Right renal cortex interstitium (tissue), 3 donors: Measurements from ENCODE around the gene ZNF208. TPM values are rescaled to one million over a fixed set of nuclear protein-coding genes. Genes with fewer than 3 reads are reported as not detected.
"Not testable (repeated sequence)": the region's sequence is repeated elsewhere in the genome, so short reads cannot be mapped to it uniquely, and the experiment has no call there.

Source experiments
- DNase-seq, 3 donors: peaks; one replicate each; pipeline ENCODE4 v3.0.0-alpha.2; 2013; ENCODE audit warnings: low read depth in 3 of 3, low spot score in 2 of 3
- polyA plus RNA-seq, 3 donors: library from polyadenylated mRNA; unstranded; fragments of 120-200 nt; gene quantifications; one replicate each; pipeline ENCODE4 v1.2.1, GENCODE V29; 2013; ENCODE audit not compliant: insufficient read length in 3 of 3

Gene ZNF208
- 10 to 100 TPM in 1 of 3 donors, 1 to 10 TPM in 2; 3.0 to 11.7 (median 6.4) TPM for polyA plus RNA-seq

DNA sequence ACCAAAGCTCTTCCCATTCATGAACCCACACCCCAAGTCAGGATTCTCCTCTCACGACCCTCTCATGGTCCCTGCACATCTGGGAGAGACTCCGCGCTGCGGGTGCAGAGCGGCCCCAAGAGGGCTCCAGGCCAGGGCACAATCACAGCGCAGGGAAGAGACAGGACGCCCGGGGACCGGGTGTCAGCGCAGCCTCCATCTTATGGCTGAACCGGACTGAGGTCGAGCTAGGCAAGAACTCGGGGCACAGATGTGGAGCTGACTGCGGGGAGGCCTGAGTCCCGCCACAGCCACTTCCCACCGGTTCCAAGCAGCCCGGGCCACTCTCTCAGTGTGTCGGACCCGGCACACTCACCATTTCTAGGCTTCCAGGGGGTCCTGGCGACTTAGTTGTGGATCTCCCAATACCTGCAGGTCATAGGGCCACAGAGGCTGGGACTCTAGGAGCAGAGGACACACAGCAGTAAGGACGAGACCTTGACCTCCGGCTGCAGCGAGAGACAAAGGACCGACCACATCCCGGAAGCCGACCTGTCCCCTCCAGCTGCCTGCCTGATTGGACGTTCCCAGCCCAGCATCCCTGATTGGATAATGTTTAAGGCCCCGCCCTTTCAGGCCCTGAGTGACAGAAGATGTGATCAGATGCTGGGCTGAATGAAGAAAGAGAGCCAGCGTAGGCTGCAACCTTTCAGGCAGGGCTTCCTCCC is at the start of gene ZNF208:
Gene ZNF208 (minus strand): TSS at position 507 of the 707 bp plus-strand sequence. CDS start 149 bp downstream, at position 358.
- DNase-seq = not testable (repeated sequence)

DNA sequence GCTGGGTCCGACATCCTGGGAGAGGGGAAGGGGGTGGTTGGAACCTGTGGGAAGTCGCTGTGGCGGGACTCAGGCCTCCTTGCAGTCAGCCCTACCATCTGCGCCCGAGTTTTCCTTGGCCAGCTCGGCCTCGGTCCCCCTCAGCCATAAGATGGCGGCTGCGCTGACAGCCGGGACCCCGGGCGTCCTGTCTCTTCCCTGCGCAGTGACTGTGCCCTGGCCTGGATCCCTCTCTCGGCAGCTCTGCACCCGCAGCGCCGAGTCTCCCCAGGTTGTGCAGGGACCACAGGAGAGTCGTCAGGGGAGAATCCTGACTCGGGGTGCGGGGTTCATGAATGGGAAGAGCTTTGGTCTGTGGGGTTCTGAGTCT is 41.9 kb upstream of the ZNF208 start:
- peak in 1 of 3 donors; percentile 2 for DNase-seq

DNA sequence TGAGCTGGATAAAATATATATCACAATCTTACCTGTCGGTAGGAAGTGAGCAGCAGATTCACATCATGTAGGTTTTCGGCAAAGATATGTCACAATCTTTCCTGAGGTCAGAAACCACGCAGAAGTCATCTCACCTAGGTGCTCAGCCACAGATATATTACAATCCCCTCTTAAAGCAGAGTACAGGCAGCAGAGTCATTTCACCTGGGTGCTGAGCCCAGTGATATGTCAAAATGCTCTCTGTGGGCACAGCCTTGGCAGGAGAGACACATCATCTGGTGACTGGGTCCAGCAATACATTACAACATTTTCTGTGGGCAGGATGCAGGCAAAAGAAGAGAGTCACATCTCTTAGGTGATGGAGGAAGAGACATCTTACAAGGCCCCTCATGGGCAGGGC is 30.4 kb upstream of the ZNF208 start:
- DNase-seq = not testable (repeated sequence)

DNA sequence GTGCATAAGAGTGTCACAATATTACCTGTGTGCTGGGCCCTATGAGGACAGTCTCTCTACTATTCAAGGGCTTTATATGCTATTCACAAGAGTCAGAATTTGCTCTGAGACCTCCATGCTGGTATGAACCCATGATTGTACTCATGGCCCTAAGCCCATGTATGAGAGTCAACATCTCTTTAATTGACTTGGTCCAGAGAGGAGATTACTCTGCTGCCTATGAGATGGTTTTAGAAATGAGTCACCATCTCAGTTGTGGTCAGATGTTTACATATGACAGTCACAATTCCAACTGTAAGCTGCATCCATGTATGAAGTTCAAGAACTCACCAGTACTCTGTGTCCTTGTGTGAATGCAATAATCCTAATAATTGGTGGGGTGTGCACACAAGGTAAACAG is 19.9 kb upstream of the ZNF208 start:
- DNase-seq = no peak

DNA sequence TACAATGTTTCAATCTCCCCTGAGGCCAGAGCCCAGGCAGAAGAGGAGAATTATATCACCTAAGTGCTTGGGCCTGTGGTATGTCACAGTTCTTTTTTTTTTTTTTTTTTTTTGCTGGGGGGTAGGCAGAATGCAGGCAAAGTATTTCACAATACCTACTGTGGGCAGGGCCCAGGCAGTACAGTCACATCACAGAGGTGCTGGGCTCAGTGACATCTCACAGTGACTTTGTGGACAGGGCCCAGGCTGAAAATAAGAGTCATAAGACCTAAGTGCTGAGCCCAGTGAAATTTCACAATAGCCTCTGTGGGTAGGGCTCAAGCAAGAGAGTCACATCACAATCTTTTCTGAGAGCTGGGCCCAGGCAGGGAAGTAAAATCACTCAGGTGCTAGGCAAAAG is 15.9 kb upstream of the ZNF208 start:
- no peak for DNase-seq

DNA sequence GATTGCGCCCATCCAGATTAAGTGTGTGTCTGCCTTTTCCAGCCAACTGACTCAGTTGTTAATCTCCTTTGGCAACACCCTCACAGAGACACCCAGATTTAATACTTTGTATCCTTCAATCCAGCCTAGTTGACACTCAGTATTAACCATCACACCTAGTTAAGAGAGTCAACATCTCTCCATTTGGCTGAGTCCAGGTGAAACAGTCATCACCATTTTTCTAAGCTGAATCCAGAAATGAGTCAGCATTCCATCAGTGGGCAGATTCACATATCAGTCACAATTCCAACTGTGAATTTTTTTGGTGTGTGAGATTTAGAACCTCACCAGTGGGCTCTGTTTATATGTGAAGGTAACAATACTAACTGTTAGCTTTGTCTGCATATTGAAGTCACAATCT is 14.8 kb upstream of the ZNF208 start:
- not testable (repeated sequence) for DNase-seq

DNA sequence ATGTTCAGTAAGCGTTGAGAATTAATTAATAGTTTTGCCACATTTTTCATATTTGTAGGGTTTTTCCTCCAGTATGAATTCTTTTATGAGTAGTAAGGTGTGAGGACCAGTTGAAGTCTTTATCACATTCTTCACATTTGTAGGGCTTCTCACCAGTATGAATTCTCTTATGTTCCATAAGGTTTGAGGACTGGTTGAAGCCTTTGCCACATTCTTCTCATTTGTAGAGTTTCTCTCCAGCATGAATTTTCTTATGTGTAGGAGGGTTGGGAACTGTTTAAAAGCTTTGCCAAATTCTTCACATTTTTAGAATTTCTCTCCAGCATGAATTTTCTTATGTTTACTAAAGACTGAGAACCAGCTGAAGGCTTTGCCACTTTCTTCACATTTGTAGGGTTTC is 40.3 kb downstream of the ZNF208 start:
- no peak for DNase-seq

DNA sequence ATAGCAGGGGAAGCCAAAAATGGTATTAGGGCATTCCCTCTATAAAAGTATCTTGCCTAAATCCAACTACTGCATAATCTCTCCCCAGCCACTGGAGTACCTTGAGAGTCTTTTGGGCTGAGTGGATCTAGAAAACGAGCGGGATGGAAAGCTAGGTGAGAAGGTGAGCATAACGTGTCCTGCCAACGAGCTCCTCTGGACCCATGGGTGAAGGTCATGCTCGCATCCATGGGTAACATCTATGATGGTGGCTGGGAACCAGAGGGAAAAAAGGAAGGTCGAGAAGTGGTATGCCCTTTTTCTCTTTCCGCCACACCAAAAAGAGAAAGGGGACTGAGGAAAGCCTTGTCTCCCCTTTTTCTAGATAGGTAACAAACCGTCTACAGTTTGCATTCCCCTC is 63.0 kb downstream of the ZNF208 start:
- DNase-seq = no peak

DNA sequence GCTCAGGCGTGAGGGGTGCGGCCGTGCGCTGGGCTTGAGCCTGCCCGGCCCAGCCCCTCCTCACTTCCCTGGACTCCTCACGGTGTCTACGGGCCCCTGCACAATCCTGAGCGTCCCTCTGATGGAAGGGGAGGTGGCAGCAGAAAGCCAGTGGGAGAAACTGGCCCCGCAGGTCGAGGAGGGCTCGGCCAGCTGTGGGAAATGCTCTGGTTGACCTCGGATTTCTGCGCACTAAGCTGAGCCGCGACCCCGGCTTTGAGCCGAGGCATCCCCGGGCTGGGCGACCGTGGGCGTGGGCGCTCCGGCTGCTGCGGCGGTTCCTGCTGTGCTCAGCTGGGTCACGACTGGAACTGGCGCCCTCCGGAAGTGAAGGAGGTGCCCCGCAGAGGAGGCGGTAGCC is 70.1 kb downstream of the ZNF208 start:
- DNase-seq = no peak

DNA sequence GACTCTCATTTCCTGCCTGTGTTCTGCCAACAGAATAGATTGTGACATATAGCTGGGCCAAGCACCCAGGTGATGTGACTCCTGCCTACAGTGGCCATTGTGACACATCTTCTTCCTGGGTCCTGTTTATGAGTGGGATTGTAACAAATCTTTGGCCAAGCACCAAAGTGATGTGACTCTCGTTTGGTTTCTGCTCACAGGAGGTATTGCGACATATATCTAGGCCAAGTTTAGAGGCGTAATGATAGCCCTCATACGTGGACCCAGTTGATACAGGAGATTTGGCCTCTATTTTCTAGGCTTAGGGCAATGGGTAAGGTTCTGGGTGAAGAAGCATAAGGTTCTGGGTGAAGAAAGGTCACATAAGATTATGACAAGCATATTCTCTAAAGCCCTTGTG is 76.2 kb downstream of the ZNF208 start:
- DNase-seq = no peak

DNA sequence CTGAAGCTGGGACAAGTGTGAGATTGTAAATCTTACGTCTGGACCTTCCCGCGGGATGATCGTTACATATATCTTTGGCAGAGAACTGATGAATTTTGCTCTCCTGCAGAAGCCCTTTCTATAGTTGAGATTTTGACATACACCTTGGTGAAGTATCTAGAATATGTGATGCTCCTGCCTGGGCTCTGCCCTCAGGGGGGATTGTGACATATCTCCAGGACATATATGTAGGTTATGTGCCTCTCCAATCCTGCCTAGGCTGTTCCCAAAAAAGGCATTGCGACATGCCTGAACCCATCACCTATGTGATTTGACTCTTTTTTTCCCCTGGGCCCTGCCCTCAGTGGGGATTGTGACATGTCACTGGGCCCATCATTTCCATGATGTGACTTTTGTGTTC is 76.6 kb downstream of the ZNF208 start:
- DNase-seq = no peak

DNA sequence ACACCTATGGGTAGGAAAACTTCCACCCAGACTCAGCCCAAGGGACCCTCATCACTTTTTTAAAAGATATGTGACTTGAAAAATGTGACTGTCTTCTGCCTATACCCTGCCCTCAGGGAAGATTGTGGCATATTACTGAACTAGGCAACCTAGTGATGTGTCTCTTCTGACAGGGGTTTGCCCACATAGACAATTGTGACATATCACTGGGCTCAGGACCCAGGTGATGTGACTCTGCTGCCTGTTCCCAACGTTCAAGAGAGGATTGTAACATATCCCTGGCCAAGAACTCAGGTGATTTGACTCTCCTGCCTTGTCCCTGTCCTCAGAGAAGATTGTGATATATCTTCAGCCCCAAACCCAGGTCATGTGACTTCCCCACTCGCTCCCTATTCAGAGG is 88.5 kb downstream of the ZNF208 start:
- DNase-seq = no peak

DNA sequence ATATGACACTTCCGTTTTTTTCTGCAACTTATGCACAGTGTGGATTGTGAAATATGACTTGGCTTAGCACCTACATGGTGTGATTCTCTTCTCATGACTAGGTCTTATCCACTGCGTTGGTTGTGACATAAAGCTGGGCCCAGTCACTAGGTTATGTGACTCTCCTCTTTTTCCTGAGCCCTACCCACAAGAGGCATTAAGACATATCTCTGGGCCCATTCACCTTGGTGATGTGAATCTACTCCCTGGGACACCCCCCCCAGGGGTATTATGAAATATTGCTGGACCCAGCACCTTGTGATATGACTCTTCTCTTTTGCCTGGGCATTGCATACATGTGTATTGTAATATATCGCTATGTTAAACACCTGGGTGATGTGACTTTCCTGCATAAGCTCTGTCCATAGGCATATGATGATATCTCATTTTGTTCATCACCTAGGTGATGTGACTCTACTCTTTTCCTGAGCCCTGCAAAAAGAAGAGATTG is 89.0 kb downstream of the ZNF208 start:
- no peak for DNase-seq

DNA sequence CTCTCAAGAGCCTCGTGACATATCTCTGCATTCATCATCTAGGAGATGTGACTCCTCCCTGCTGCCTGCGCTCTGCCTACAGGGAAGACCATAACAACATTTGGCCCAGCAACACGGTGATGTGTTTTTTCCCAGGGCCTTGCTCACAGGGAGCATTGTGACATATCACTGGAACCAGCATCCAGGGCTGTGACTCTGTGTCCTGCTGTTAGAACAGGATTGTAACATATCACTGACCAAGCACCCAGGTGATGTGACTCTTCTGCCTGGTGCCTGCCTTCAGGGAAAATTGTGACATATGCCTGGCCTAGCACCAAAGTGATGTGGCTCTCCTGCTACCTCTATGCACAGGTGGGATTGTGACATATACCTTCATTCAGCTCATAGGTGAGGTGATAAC is 95.3 kb downstream of the ZNF208 start:
- no peak for DNase-seq

DNA sequence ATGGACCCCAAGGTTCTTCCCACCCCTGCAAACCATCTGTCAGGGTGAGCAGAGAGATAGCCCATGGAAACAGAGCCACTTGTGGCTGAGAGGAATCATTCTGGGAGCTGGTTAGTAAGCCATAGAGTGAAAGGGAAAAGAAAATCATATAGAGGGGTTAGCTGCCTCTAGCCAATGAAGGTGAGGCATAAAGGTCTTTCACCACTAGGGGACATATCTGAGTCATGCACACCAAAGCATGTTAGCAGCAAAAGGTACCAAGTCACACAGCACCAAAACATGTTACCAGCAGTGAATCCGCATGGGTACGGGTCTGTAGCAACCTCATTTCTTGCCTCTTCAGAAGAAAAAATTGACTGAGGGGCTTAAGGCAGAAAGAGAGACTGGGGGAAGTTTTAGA is 98.1 kb downstream of the ZNF208 start:
- DNase-seq = no peak

DNA sequence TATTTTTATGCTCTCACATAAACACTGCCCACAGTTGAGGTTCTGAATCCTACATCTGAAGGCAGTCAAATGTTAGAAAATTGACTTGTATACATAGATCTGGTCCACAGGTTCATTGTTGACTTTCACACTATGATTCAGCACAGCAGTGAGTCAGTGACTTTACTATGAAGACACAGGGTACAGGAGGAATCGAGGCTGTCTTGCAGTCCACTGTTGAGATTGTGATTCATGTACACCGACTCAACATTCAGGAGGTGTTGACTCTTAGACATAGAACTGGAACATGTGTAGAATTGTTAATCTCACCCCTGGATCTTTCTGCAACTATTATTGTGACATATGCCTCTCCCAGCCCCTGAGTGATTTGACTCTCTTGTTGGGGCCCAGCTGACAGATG is 100.4 kb downstream of the ZNF208 start:
- DNase-seq = no peak

DNA sequence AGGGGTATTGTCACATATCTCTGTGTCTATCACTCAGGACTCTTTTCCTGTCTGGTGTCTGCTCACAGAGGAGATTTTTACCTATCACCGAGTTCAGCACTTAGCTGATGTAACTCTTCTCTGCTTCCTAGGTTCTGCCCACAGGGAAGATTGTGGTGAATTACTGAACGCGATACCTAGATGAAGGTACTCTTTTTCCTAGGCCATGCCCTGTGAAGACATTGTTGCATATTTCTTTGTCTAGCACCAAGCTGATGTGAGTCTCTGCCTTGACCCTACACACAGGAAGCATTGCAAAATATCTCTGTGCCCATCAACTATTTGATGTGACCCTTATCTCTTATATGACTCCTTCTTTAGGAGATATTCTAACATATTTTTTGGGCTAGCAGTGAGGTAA is 102.7 kb downstream of the ZNF208 start:
- no peak for DNase-seq

DNA sequence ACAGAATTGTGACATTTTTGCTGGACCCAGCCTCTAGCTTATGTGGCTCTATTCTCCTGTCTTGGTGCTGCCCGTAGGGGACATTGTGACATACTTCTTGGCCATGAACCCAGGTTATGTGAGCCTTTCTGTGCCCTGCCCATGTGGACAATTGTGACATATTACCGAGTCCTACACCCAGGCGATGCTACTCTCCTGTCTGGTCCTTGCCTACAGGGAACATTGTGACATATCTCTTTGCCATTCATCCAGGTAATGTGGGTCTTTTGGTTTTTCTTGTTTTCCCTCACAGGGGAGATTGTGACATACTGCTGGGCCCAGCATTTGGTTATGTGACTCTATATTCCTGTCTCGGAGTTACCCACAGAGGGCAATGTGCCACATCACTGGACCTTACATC is 103.2 kb downstream of the ZNF208 start:
- DNase-seq = no peak

DNA sequence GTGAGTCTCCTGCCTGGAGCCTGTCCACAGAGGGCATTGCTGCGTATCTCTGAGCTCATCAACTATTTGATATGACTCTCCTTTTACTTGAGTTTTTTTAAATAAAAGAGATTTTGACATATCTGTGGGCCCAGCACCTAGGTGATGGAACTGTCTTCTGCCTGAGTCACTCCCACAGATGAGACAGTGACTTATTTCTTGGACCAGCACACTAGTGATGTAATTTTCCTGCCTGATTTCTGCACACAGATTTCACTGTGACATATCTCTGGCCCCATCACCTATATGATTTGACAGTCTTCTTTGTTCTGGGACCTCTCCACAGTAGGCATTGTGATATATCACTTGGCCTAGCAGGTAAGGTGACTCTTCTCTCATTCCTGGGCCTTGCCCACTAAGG is 108.2 kb downstream of the ZNF208 start:
- DNase-seq = no peak

DNA sequence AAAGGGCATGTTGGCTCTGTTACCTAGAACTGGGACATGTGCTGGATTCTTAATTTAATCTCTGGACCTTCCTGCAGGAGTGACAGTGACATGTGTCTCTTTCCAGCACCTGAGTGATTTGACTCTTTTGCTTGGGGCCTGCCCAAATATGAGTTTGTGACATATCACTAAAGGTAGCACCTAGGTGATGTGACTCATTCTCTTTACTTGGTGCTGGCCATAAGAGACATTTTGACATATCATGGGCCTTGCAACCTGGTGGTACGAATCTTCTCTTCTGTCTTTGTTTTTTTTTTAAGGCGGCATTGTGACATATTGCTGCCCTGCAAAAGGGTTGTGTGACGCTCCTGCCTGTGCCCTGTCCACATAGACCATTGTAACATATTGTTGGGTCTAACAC is 108.9 kb downstream of the ZNF208 start:
- no peak for DNase-seq

DNA sequence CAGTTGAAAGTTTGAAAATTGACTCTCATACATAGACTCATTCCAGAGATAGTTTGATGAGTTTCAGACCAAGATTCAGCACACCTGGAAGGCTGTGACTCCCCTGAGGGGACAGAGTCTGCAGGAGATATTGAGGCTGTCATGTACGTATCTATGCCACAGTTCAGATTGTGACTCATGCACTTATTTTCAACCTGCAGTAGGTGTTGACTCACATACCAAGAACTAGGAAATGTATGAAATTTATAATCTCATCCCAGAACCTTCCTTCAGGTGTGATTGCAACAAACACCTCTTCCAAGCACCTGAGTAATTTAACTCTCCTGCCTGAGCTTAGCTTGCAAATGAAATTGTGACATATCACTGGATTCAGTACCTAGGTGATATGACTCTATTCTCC is 110.3 kb downstream of the ZNF208 start:
- DNase-seq = no peak

DNA sequence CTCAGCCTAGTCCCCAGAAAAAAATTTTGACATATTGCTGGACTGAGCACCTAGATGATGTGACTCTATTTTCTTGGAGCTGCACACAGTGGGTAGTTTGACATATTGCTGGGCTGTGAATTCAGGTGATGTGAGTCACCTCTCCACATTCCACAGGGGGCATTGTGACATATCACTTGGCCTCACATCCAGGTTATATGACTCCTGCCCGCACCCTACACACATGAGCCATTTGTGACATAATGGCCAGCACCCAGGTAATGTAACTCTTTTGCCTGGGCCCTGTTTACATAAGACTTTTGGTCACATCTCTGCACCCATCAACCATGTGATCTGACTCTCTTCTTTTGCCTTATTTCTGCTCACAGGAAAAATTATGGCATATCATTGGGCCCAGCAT is 119.7 kb downstream of the ZNF208 start:
- DNase-seq = no peak

DNA sequence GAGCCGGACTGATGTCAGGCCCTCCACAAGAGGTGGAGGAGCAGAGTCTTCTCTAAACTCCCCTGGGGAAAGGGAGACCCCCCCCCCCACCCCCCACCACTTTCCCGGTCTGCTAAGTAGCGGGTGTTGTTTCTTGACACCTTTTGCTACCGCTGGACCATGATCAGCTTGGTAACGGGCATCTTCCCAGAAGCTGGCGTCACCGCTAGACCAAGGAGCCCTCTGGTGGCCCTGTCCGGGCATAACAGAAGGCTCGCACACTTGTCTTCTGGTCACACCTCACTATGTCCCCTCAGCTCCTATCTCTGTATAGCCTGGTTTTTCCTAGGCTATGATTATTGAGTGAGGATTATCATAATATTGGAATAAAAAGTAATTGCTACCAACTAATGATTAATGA is 120.7 kb downstream of the ZNF208 start:
- DNase-seq = not testable (repeated sequence)
